Prostate gland (tissue), 2 donors: ENCODE data around the gene SPATC1L. TPM values are rescaled to one million over a fixed set of nuclear protein-coding genes. Genes with fewer than 3 reads are reported as not detected.
A peak's percentile ranks its signal among the peaks of the same experiment; 100 is the strongest.

Source experiments
- DNase-seq: peaks from one replicate; pipeline ENCODE4 v3.0.0-alpha.2; 2019; ENCODE audit warnings: low spot score
- H3K27ac ChIP-seq, 2 donors: fragments of 200-600 bp; sonication (generic); 2 replicates each; pipeline ENCODE4 v1.5.1; 2017 to 2019
- H3K27me3 ChIP-seq: fragments of 200-600 bp; sonication (generic); replicated peaks from 2 replicates; pipeline ENCODE4 v1.5.1; 2019; ENCODE audit not compliant: insufficient read depth
- H3K36me3 ChIP-seq, 2 donors: fragments of 200-600 bp; sonication (generic); 1 replicate in 1 of 2; 2 replicates in 1 of 2; pipeline versions ENCODE4 v1.5.1 to v1.8.1; 2017 to 2019
- H3K4me1 ChIP-seq: fragments of 200-600 bp; sonication (generic); replicated peaks from 2 replicates; pipeline ENCODE4 v1.5.1; 2019
- H3K4me3 ChIP-seq, 2 donors: fragments of 200-600 bp; sonication (generic); 2 replicates each; pipeline ENCODE4 v1.5.1; 2017 to 2019
- H3K9me3 ChIP-seq: fragments of 200-600 bp; sonication (generic); 2 replicates; pipeline ENCODE4 v1.5.1; 2017
- CTCF ChIP-seq, 4 experiments: fragments of 200-600 bp in 2 of 4; fragments of 450-650 bp in 2 of 4; sonication (generic) in 2 of 4; IDR thresholded peaks; 1 replicate in 3 of 4; 2 replicates in 1 of 4; pipeline ENCODE4 v1.5.1; 2016 to 2019; ENCODE audit warnings: antibody characterized with exemption in 4 of 4, mild to moderate bottlenecking in 2 of 4, moderate library complexity in 2 of 4
- POLR2A ChIP-seq: fragments of 450-650 bp; IDR thresholded peaks from one replicate; pipeline ENCODE4 v1.6.1; 2016; ENCODE audit warnings: antibody characterized with exemption, mild to moderate bottlenecking
- POLR2AphosphoS5 ChIP-seq: sonication (generic); formaldehyde crosslinking; IDR thresholded peaks from one replicate; pipeline ENCODE4 v1.6.1; 2017; ENCODE audit warnings: antibody characterized with exemption
- WGBS: methylation state at CpG from one replicate; pipeline ENCODE4 v1.1.5; 2018; 5-methylcytosine and 5-hydroxymethylcytosine counted together
- intact Hi-C: fragments of 100-400 bp; cut with DNase I; formaldehyde crosslinking; loops from one replicate; pipeline ENCODE4 v1.14.2; 2022
- total RNA-seq, 2 donors: library from RNA; depleted of rRNA; stranded (reverse); fragments of >200 nt; gene quantifications; one replicate each; pipeline ENCODE4 v1.1.0, GENCODE V29; 2016

The SPATC1L gene
- total RNA-seq, 2 donors from 2014 or later, result 42.0 to 79.4 TPM

- Histone ChIP-seq H3K4me3 (no peak overlapping the region), H3K36me3 (no peaks in the 10 kb centered on the region), H3K27ac (peak overlapping the region in 1 of 2 donors; percentile 57), H3K9me3 (no peaks in the 10 kb centered on the region), H3K4me1 (no peaks in the 10 kb centered on the region), H3K27me3 (no peaks in the 10 kb centered on the region)
- 84% methylated on average over 15 of the region's 16 CpGs for WGBS
- intact Hi-C loops, result loop anchor here (5.0 kb wide), 1 partner anchor 40 kb away; no protein-coding TSS in a partner anchor
- TF ChIP-seq POLR2A, result no peak
- TF ChIP-seq POLR2AphosphoS5, result no peak
- DNase-seq, result no peak
Observed at GRCh38 chr21:46181953-46182547, 2.2 kb downstream of the SPATC1L start.

- no peak for DNase-seq
- TF ChIP-seq CTCF (IDR thresholded peaks at IDR 0.05) (no peak), POLR2A (no peak), POLR2AphosphoS5 (no peak)
- intact Hi-C loops, result loop anchor here (5.0 kb wide), 1 partner anchor 39 kb away; no protein-coding TSS in a partner anchor
Observed at GRCh38 chr21:46181436-46181835, 2.8 kb downstream of the SPATC1L start.

GRCh38 chr21:46180778-46181391 is 3.4 kb downstream of the SPATC1L start:
- Histone ChIP-seq H3K9me3 (no peaks in the 10 kb centered on the region), H3K4me3 (no peak overlapping the region), H3K27ac (peak overlapping the region in 1 of 2 donors; percentile 57), H3K36me3 (no peaks in the 10 kb centered on the region), H3K4me1 (no peaks in the 10 kb centered on the region), H3K27me3 (no peaks in the 10 kb centered on the region)
- 81% methylated on average over 22 of the region's 26 CpGs for WGBS
- TF ChIP-seq CTCF (IDR thresholded peaks at IDR 0.05) (no peak), POLR2AphosphoS5 (no peak), POLR2A (no peak)
- intact Hi-C loops, result loop anchor here (5.0 kb wide), 1 partner anchor 39 kb away; no protein-coding TSS in a partner anchor
- DNase-seq, result no peak

More at GRCh38 chr21:46181436-46181835, 2.8 kb downstream of the SPATC1L start:
- H3K27me3 ChIP-seq, result no peaks in the 10 kb centered on the region
- H3K4me3 ChIP-seq, result no peak overlapping the region
- H3K36me3 ChIP-seq, result no peaks in the 10 kb centered on the region
- H3K9me3 ChIP-seq, result no peaks in the 10 kb centered on the region
- peak overlapping the region in 1 of 2 donors; percentile 57 for H3K27ac ChIP-seq
- H3K4me1 ChIP-seq, result no peaks in the 10 kb centered on the region
- 92% methylated on average over 18 of the region's 19 CpGs for WGBS

- Histone ChIP-seq H3K4me1 (no peaks in the 10 kb centered on the region), H3K4me3 (no peak overlapping the region), H3K9me3 (no peaks in the 10 kb centered on the region), H3K36me3 (no peaks in the 10 kb centered on the region), H3K27me3 (no peaks in the 10 kb centered on the region), H3K27ac (peak overlapping the region in 1 of 2 donors; percentile 57)
- no peak for DNase-seq
- TF ChIP-seq CTCF (IDR thresholded peaks at IDR 0.05), result no peak
- no peak for TF ChIP-seq POLR2AphosphoS5
- no peak for TF ChIP-seq POLR2A
- intact Hi-C loops, result loop anchor here (5.0 kb wide), 1 partner anchor 38 kb away; no protein-coding TSS in a partner anchor
- 47% methylated on average over 24 of the region's 24 CpGs for WGBS
Observed at GRCh38 chr21:46180079-46180722, 4.1 kb downstream of the SPATC1L start.

GRCh38 chr21:46179708-46180078 is 4.6 kb downstream of the SPATC1L start:
- H3K4me3 ChIP-seq, result no peak overlapping the region
- H3K27me3 ChIP-seq, result no peaks in the 10 kb centered on the region
- no peaks in the 10 kb centered on the region for H3K4me1 ChIP-seq
- no peak for DNase-seq
- 74% methylated on average over 17 of the region's 17 CpGs for WGBS
- TF ChIP-seq POLR2A (no peak), POLR2AphosphoS5 (no peak), CTCF (IDR thresholded peaks at IDR 0.05) (no peak)
- H3K36me3 ChIP-seq, result no peaks in the 10 kb centered on the region
- H3K9me3 ChIP-seq, result no peaks in the 10 kb centered on the region
- peak overlapping the region in 1 of 2 donors; percentile 57 for H3K27ac ChIP-seq
- intact Hi-C loops, result loop anchor here (5.0 kb wide), 1 partner anchor 37 kb away; no protein-coding TSS in a partner anchor
